Measurements from ENCODE around the gene MVB12A. TPM values are rescaled to one million over a fixed set of nuclear protein-coding genes. Genes with fewer than 3 reads are reported as not detected.

The MVB12A gene
- 20.8 TPM for total RNA-seq

GRCh38 chr19:17419621-17420474 is at the start of gene MVB12A:
Gene MVB12A, plus strand, starts transcription at chr19:17420047. Its CDS starts 89 bp downstream, at chr19:17420136.

GRCh38 chr19:17376935-17377600 is 42.8 kb upstream of the MVB12A start, which contains the start of gene PLVAP:
Gene PLVAP, minus strand, starts transcription at chr19:17377342. Its CDS starts 54 bp downstream, at chr19:17377288.

GRCh38 chr19:17393914-17394313 is 25.9 kb upstream of the MVB12A start, which contains the start of gene CCDC194:
Gene CCDC194, minus strand, starts transcription at chr19:17394196. Its CDS starts 38 bp downstream, at chr19:17394158.

GRCh38 chr19:17405250-17406045 is 14.4 kb upstream of the MVB12A start, which contains the start of gene BST2:
Gene BST2, minus strand, starts transcription at chr19:17405630. Its CDS starts 55 bp downstream, at chr19:17405575.

GRCh38 chr19:17448131-17448967 is 28.5 kb downstream of the MVB12A start, which contains the start of gene TMEM221:
Gene TMEM221, minus strand, starts transcription at chr19:17448668. Its CDS starts 206 bp downstream, at chr19:17448462.

GRCh38 chr19:17460372-17461230 is 40.8 kb downstream of the MVB12A start, which contains the start of gene NXNL1:
Gene NXNL1, minus strand, starts transcription at chr19:17460926. Its CDS starts 57 bp downstream, at chr19:17460869.

GRCh38 chr19:17470068-17470841 is 50.4 kb downstream of the MVB12A start, which contains the start of gene SLC27A1:
Gene SLC27A1, plus strand, starts transcription at chr19:17470524. Its CDS starts 17 bp downstream, at chr19:17470541.

Other genes with a start within 250 kb of the MVB12A start
- 19.1 TPM for gene USE1, start 204.7 kb upstream of the MVB12A start, total RNA-seq
- 5.1 TPM for gene OCEL1, start 193.8 kb upstream of the MVB12A start, total RNA-seq
- gene NR2F6, start 174.1 kb upstream of the MVB12A start, total RNA-seq = 13.6 TPM
- gene USHBP1, start 155.3 kb upstream of the MVB12A start, total RNA-seq = 1.8 TPM
- 65.3 TPM for gene BABAM1, start 152.6 kb upstream of the MVB12A start, total RNA-seq
- 0.92 TPM for gene ANKLE1, start 138.1 kb upstream of the MVB12A start, total RNA-seq
- 23.8 TPM for gene ABHD8, start 116.6 kb upstream of the MVB12A start, total RNA-seq
- 16.8 TPM for gene MRPL34, start 114.2 kb upstream of the MVB12A start, total RNA-seq
- gene DDA1, start 110.5 kb upstream of the MVB12A start, total RNA-seq = 10.8 TPM
- 24.9 TPM for gene ANO8, start 85.2 kb upstream of the MVB12A start, total RNA-seq
- gene GTPBP3, start 82.5 kb upstream of the MVB12A start, total RNA-seq = 15.0 TPM
- gene PLVAP, start 42.7 kb upstream of the MVB12A start, total RNA-seq = 1.2 TPM
- not detected for gene CCDC194, start 25.9 kb upstream of the MVB12A start, total RNA-seq
- 3.2 TPM for gene BST2, start 14.4 kb upstream of the MVB12A start, total RNA-seq
- 1.8 TPM for gene TMEM221, start 28.6 kb downstream of the MVB12A start, total RNA-seq
- not detected for gene NXNL1, start 40.9 kb downstream of the MVB12A start, total RNA-seq
- gene SLC27A1, start 50.5 kb downstream of the MVB12A start, total RNA-seq = 13.6 TPM
- gene PGLS, start 91.6 kb downstream of the MVB12A start, total RNA-seq = 33.7 TPM
- gene COLGALT1, start 135.6 kb downstream of the MVB12A start, total RNA-seq = 22.8 TPM